Measurements from ENCODE around the gene PPCS. TPM values are rescaled to one million over a fixed set of nuclear protein-coding genes. Genes with fewer than 3 reads are reported as not detected.

The PPCS gene
- total RNA-seq, 1 experiment from 2014 or later, result 53.2 TPM

DNA sequence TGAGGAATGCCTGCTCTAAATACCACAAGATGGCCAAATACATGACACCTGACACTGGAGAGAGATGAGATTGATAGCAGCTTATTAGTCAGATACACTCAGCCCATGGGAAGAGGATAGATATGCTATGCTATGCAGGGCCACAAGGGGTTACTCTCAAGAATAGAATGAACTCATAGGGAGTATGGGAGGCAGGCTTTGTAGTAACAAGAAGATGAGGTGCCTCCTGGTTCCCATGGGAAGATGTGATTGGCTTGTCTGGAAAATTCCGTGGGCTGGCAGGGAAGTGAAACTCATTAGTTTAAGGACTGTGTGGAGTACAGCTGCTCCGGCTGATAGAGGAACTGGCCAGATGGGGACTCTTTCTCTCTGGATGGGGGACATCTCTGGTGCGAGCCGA, 23.3 kb downstream of the PPCS start (continued):
- TF ChIP-seq, protein P1, sequence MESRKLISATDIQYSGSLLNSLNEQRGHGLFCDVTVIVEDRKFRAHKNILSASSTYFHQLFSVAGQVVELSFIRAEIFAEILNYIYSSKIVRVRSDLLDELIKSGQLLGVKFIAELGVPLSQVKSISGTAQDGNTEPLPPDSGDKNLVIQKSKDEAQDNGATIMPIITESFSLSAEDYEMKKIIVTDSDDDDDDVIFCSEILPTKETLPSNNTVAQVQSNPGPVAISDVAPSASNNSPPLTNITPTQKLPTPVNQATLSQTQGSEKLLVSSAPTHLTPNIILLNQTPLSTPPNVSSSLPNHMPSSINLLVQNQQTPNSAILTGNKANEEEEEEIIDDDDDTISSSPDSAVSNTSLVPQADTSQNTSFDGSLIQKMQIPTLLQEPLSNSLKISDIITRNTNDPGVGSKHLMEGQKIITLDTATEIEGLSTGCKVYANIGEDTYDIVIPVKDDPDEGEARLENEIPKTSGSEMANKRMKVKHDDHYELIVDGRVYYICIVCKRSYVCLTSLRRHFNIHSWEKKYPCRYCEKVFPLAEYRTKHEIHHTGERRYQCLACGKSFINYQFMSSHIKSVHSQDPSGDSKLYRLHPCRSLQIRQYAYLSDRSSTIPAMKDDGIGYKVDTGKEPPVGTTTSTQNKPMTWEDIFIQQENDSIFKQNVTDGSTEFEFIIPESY (IDR thresholded peaks at IDR 0.05; ENCODE audit: extremely low read depth, insufficient replicate concordance, low read length), result no peak

DNA sequence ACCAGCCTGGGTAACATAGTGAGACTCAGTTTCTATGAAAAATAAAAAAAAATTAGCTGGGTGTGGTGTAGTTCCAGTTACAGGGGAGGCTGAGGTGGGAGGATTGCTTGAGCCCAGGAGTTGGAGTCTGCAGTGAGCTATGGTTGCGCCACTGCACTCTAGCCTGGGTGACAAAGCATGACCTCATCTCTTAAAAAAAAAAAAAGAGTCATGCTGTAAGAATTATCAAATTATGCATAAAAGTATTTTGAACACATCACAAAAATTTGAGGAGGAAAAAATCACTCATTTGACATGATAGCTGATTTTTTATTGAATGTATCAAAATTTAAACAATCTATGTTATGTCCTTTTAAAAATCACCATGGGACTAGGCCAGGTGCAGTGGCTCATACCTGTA, 24.6 kb downstream of the PPCS start:
- RAD21 ChIA-PET (ENCODE audit: low non-redundant PET in 1 of 2, low total read pairs in 2 of 2, uncharacterized antibody in 2 of 2, unreplicated experiment in 2 of 2), result no interaction called here

More for the DNA sequence above, 24.6 kb downstream of the PPCS start:
- no peak overlapping the region for H3K4me2 ChIP-seq (ENCODE audit: low read length)
- no peaks in the 10 kb centered on the region for H4K20me1 ChIP-seq (ENCODE audit: insufficient read depth)
- ChIA-PET CTCF (no interaction called here), POLR2A (no interaction called here)
- no peak for ATAC-seq
- BruUV-seq (replicated peaks), result no TSS peak
- no peaks in the 10 kb centered on the region for H3K79me2 ChIP-seq (ENCODE audit: insufficient read depth, low read length)
- no peak overlapping the region for H2AFZ ChIP-seq (ENCODE audit: low read depth, low read length, poor library complexity, severe bottlenecking)
- H3K27ac ChIP-seq (ENCODE audit: low read depth, low read length), result no peak overlapping the region
- DNase-seq (ENCODE audit: low read depth, low spot score), result no peak
- no peaks in the 10 kb centered on the region for H3K27me3 ChIP-seq (ENCODE audit: insufficient read depth, low read length)
- no peaks in the 10 kb centered on the region for H3K9me3 ChIP-seq (ENCODE audit: control insufficient read depth in 1 of 2, insufficient read depth in 1 of 2, low read depth in 1 of 2, low read length in 2 of 2)
- H3K9me2 ChIP-seq (ENCODE audit: insufficient read depth), result no peaks in the 10 kb centered on the region; the same call in 1 of the 2 replicates
- H3K4me1 ChIP-seq (ENCODE audit: control insufficient read depth in 1 of 2, insufficient read depth in 2 of 2, low read length in 2 of 2), result peaks cover 0 to 10% of the 10 kb centered on the region in 2 experiments; a peak in 2 of 4 replicates
- H3K9ac ChIP-seq (ENCODE audit: low read length), result no peak overlapping the region
- TF ChIP-seq EZH2 (IDR thresholded peaks at IDR 0.05) (no peak), FOSL1 (IDR thresholded peaks at IDR 0.05; ENCODE audit: low read depth) (no peak), CEBPB (IDR thresholded peaks at IDR 0.05; ENCODE audit: low read depth) (no peak), SP1 (IDR thresholded peaks at IDR 0.05; ENCODE audit: low read depth) (no peak), ZFX (IDR thresholded peaks at IDR 0.05) (no peak), TCF7L2 (IDR thresholded peaks at IDR 0.05; ENCODE audit: borderline replicate concordance, extremely low read depth, insufficient read depth, insufficient read length) (no peak), POLR2A (IDR thresholded peaks at IDR 0.05; ENCODE audit: borderline replicate concordance, extremely low read depth, insufficient read depth, insufficient read length) (no peak), ELF1 (IDR thresholded peaks at IDR 0.05; ENCODE audit: borderline replicate concordance, low read depth) (no peak), YY1 (IDR thresholded peaks at IDR 0.05; ENCODE audit: extremely low read depth, insufficient replicate concordance, low read depth, low read length) (no peak), JUND (IDR thresholded peaks at IDR 0.05) (no peak), SRF (IDR thresholded peaks at IDR 0.05; ENCODE audit: low read depth) (no peak), CBX3 (IDR thresholded peaks at IDR 0.05; ENCODE audit: low read depth) (no peak)
- TF ChIP-seq, protein P1 (IDR thresholded peaks at IDR 0.05; ENCODE audit: extremely low read depth, insufficient replicate concordance, low read length), result no peak
- TF ChIP-seq, protein P2, sequence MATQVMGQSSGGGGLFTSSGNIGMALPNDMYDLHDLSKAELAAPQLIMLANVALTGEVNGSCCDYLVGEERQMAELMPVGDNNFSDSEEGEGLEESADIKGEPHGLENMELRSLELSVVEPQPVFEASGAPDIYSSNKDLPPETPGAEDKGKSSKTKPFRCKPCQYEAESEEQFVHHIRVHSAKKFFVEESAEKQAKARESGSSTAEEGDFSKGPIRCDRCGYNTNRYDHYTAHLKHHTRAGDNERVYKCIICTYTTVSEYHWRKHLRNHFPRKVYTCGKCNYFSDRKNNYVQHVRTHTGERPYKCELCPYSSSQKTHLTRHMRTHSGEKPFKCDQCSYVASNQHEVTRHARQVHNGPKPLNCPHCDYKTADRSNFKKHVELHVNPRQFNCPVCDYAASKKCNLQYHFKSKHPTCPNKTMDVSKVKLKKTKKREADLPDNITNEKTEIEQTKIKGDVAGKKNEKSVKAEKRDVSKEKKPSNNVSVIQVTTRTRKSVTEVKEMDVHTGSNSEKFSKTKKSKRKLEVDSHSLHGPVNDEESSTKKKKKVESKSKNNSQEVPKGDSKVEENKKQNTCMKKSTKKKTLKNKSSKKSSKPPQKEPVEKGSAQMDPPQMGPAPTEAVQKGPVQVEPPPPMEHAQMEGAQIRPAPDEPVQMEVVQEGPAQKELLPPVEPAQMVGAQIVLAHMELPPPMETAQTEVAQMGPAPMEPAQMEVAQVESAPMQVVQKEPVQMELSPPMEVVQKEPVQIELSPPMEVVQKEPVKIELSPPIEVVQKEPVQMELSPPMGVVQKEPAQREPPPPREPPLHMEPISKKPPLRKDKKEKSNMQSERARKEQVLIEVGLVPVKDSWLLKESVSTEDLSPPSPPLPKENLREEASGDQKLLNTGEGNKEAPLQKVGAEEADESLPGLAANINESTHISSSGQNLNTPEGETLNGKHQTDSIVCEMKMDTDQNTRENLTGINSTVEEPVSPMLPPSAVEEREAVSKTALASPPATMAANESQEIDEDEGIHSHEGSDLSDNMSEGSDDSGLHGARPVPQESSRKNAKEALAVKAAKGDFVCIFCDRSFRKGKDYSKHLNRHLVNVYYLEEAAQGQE (IDR thresholded peaks at IDR 0.05; ENCODE audit: low read depth), result no peak
- TF ChIP-seq, protein P3, sequence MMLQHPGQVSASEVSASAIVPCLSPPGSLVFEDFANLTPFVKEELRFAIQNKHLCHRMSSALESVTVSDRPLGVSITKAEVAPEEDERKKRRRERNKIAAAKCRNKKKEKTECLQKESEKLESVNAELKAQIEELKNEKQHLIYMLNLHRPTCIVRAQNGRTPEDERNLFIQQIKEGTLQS (IDR thresholded peaks at IDR 0.05), result no peak
- no peaks in the 10 kb centered on the region for H3K36me3 ChIP-seq (ENCODE audit: control insufficient read depth in 1 of 2, insufficient read depth in 2 of 2, low read length in 2 of 2)
- intact Hi-C loops (cut with micrococcal nuclease), result no loop called here
- no peak overlapping the region for H3K4me3 ChIP-seq (replicated peaks in 1 of 2; ENCODE audit: low read depth in 1 of 2, low read length in 2 of 2)

Data from HCT116 (cell line).